Endothelial cell of coronary artery (primary cell): ENCODE results near the gene TIMD4. TPM values are rescaled to one million over a fixed set of nuclear protein-coding genes. Genes with fewer than 3 reads are reported as not detected.

ENCODE experiments used
- total RNA-seq: library from RNA; depleted of rRNA; stranded (reverse); fragments of >200 nt; gene quantifications from 2 replicates; pipeline ENCODE4 v1.2.3, GENCODE V29; 2014

TIMD4 gene
- not detected in 2 replicates for total RNA-seq

DNA sequence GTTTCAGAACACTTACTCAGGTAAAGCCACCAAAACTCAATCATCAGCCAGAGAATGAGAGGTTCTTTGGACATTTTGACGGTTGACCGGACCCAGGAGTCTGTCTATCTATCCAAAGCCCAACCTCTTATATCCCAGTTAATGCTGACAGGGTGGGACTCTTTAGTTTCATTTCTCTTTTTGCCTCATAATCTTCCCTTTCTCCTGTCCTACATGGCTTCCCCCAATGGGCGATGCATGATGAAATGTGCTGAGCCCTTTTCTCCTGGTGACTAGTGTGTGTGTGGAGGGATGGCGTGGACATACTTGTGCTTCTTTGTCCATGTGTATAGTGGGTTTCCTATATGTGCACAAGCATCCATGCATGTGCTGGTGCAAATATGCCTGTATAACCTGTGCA is at the start of gene TIMD4:
TSS of gene TIMD4 (minus strand) at position 102 of the 400 bp plus-strand sequence. CDS start at position 74, 28 bp downstream.

Other genes with a start within 250 kb of the TIMD4 start
- 0.09 and 0.19 TPM in 2 replicates for gene PPP1R2B, start 112.9 kb downstream of the TIMD4 start, total RNA-seq
- gene HAVCR1, start 95.9 kb upstream of the TIMD4 start, total RNA-seq: not detected in 2 replicates
- 0.19 TPM in 1 of 2 replicates, not detected in the other for gene HAVCR2, start 145.8 kb upstream of the TIMD4 start, total RNA-seq
- 6.1 and 6.7 TPM in 2 replicates for gene MED7, start 179.6 kb upstream of the TIMD4 start, total RNA-seq
- gene GARIN3, start 203.0 kb upstream of the TIMD4 start, total RNA-seq: not detected in 2 replicates
- gene ITK, start 217.6 kb upstream of the TIMD4 start, total RNA-seq: not detected in 2 replicates